HG02943 (cell line): Measurements from ENCODE around the gene ATG9B.

Experiments used
- ATAC-seq: cut with Tn5 transposase; IDR thresholded peaks from one replicate; pipeline ENCODE4 v1.9.1; 2021; ENCODE audit warnings: mild to moderate bottlenecking, low read depth, moderate library complexity; ENCODE audit not compliant: unreplicated experiment

The ATG9B gene

GRCh38 chr7:151003572-151003971, 20.7 kb downstream of the ATG9B start:
- ATAC-seq, result no peak

- no peak for ATAC-seq
Observed at GRCh38 chr7:151001546-151001945, 22.7 kb downstream of the ATG9B start.

- ATAC-seq, result no peak
Observed at GRCh38 chr7:151000897-151001495, 23.3 kb downstream of the ATG9B start.

- ATAC-seq, result no peak
Observed at GRCh38 chr7:150999497-151000230, 24.6 kb downstream of the ATG9B start.

- no peak for ATAC-seq
Observed at GRCh38 chr7:150999001-150999400, 25.3 kb downstream of the ATG9B start.

- no peak for ATAC-seq
Observed at GRCh38 chr7:150998341-150998740, 26.0 kb downstream of the ATG9B start.

- ATAC-seq, result no peak
Observed at GRCh38 chr7:150997817-150998216, 26.5 kb downstream of the ATG9B start.

- ATAC-seq, result no peak
Observed at GRCh38 chr7:150997075-150997511, 27.2 kb downstream of the ATG9B start.

GRCh38 chr7:150996376-150997074, 27.8 kb downstream of the ATG9B start:
- no peak for ATAC-seq

GRCh38 chr7:150994838-150995510, 29.3 kb downstream of the ATG9B start:
- ATAC-seq, result no peak

GRCh38 chr7:150994141-150994837, 30.0 kb downstream of the ATG9B start:
- ATAC-seq, result no peak

GRCh38 chr7:150993511-150993910, 30.8 kb downstream of the ATG9B start:
- ATAC-seq, result no peak

- no peak for ATAC-seq
Observed at GRCh38 chr7:150992833-150993302, 31.4 kb downstream of the ATG9B start.

GRCh38 chr7:150992051-150992640, 32.1 kb downstream of the ATG9B start:
- ATAC-seq, result no peak

- ATAC-seq, result no peak
Observed at GRCh38 chr7:150990416-150991186, 33.7 kb downstream of the ATG9B start, which contains the start of gene NOS3. Gene NOS3 (plus strand): TSS chr7:150991017. CDS start chr7:150993804, 2,787 bp downstream.

GRCh38 chr7:150989456-150989855, 34.8 kb downstream of the ATG9B start:
- ATAC-seq, result no peak

GRCh38 chr7:150988230-150989226, 35.8 kb downstream of the ATG9B start:
- no peak for ATAC-seq

- ATAC-seq, result no peak
Observed at GRCh38 chr7:150986556-150986955, 37.7 kb downstream of the ATG9B start.
